ENCODE data around the gene HMG20B. TPM values are rescaled to one million over a fixed set of nuclear protein-coding genes. Genes with fewer than 3 reads are reported as not detected.

Gene HMG20B
- total RNA-seq, 2 donors from 2014 or later, result 51.8 to 52.5 TPM

DNA sequence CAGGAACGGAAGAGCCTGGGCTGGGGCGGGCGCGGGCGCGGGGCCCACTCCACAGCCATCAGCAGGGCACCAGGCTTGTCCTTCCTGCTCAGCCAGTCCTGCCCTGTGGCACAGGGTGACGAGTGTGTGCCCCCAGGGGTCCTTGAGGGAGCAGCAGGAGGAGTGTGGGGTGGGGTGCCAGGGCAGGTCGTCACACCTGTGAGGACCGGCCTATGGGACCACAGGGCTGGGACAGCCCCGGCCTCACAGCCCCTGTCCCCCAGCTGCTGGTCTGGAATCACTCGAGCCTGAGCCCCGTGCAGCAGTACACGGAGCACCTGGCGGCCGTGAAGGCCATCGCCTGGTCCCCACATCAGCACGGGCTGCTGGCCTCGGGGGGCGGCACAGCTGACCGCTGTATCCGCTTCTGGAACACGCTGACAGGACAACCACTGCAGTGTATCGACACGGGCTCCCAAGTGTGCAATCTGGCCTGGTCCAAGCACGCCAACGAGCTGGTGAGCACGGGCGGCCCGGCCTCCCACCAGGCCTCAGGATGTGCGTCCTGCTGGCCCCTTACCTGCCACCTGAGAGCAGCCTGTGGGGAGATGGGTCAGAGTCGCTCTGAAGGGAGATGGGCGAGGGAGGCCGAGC is 40.5 kb upstream of the HMG20B start:
- no peak for DNase-seq (ENCODE audit: low spot score)
- Histone ChIP-seq H3K36me3 (peaks cover 64% of the 10 kb centered on the region), H3K4me3 (no peak overlapping the region), H3K9me3 (no peaks in the 10 kb centered on the region), H3K27ac (no peak overlapping the region), H3K27me3 (no peaks in the 10 kb centered on the region), H3K4me1 (peaks cover 0 to 6% of the 10 kb centered on the region in 2 donors)
- TF ChIP-seq, protein P1, sequence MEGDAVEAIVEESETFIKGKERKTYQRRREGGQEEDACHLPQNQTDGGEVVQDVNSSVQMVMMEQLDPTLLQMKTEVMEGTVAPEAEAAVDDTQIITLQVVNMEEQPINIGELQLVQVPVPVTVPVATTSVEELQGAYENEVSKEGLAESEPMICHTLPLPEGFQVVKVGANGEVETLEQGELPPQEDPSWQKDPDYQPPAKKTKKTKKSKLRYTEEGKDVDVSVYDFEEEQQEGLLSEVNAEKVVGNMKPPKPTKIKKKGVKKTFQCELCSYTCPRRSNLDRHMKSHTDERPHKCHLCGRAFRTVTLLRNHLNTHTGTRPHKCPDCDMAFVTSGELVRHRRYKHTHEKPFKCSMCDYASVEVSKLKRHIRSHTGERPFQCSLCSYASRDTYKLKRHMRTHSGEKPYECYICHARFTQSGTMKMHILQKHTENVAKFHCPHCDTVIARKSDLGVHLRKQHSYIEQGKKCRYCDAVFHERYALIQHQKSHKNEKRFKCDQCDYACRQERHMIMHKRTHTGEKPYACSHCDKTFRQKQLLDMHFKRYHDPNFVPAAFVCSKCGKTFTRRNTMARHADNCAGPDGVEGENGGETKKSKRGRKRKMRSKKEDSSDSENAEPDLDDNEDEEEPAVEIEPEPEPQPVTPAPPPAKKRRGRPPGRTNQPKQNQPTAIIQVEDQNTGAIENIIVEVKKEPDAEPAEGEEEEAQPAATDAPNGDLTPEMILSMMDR (IDR thresholded peaks at IDR 0.05), result no peak

DNA sequence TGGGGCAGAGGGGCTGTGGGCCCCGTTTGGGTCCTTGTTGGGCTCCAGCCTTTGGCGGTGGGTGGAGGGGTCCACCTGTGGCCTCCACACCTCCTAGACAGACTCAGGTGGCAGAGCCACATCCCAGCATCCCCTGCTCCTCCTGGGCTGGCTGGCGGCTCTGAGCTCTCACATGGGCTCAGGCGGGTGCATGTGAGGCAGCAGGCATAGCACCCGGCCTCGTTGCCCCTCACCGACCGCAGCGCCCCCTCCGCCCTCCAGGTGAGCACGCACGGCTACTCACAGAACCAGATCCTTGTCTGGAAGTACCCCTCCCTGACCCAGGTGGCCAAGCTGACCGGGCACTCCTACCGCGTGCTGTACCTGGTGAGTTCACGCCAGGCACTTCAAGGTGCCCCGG is 39.7 kb upstream of the HMG20B start:
- Histone ChIP-seq H3K27ac (no peak overlapping the region), H3K9me3 (no peaks in the 10 kb centered on the region), H3K36me3 (peaks cover 56% of the 10 kb centered on the region), H3K27me3 (no peaks in the 10 kb centered on the region), H3K4me1 (peaks cover 0 to 6% of the 10 kb centered on the region in 2 donors), H3K4me3 (no peak overlapping the region)
- no peak for DNase-seq (ENCODE audit: low spot score)
- TF ChIP-seq, protein P1 (IDR thresholded peaks at IDR 0.05), result no peak

DNA sequence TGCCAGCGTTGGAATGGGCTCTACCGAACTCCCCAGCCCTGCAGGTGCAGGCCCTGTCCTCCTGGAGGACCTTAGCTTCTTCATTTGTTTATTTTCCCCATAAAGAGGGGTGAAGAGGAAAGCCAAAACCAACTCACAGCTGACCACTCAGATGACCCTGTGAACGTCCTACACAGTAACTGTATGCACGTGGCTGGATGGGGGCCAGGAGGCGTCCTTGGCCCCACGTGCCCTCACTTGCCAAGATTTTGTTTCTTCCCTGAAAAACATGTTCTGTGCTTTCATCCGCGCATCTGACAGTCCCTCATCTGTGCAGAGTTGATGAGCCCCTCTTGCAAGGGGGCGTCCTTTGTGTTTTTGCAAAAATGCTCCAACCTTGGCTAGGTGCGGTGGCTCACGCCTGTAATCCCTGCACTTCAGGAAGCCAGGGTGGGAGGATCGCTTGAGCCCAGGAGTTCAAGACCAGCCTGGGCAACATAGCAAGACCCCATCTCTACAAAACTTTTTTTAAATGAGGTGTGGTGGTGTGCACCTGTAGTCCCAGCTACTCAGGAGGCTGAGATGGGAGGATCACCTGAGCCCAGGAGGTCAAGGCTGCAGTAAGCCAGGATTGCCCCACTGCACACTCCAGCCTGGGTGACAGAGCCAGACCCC is 39.1 kb upstream of the HMG20B start:
- Histone ChIP-seq H3K36me3 (peaks cover 52% of the 10 kb centered on the region), H3K9me3 (no peaks in the 10 kb centered on the region), H3K4me1 (peaks cover 0 to 6% of the 10 kb centered on the region in 2 donors), H3K4me3 (no peak overlapping the region), H3K27ac (no peak overlapping the region), H3K27me3 (no peaks in the 10 kb centered on the region)
- DNase-seq (ENCODE audit: low spot score), result no peak
- TF ChIP-seq, protein P1 (IDR thresholded peaks at IDR 0.05), result no peak

DNA sequence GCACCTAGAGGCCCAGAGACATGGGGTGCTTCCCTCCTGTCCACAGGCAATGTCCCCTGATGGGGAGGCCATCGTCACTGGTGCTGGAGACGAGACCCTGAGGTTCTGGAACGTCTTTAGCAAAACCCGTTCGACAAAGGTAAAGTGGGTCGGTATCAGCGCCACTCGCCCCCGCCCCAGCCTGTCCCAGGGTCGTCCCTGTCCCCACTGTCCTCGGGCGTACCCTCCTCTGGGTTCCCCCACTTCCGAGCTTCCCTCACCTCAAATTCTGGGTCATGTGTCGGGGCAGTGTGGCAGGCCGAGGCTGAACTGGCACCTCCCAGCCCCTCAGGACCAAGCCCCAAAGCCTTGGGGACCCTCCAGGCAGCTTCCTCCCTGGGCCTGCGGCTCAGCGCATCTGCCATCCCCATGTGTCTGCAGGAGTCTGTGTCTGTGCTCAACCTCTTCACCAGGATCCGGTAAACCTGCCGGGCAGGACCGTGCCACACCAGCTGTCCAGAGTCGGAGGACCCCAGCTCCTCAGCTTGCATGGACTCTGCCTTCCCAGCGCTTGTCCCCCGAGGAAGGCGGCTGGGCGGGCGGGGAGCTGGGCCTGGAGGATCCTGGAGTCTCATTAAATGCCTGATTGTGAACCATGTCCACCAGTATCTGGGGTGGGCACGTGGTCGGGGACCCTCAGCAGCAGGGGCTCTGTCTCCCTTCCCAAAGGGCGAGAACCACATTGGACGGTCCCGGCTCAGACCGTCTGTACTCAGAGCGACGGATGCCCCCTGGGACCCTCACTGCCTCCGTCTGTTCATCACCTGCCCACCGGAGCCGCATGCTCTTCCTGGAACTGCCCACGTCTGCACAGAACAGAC is 38.1 kb upstream of the HMG20B start:
- Histone ChIP-seq H3K27me3 (no peaks in the 10 kb centered on the region), H3K4me1 (peaks cover 0 to 6% of the 10 kb centered on the region in 2 donors), H3K36me3 (peaks cover 52% of the 10 kb centered on the region), H3K9me3 (no peaks in the 10 kb centered on the region), H3K27ac (no peak overlapping the region), H3K4me3 (no peak overlapping the region)
- no peak for DNase-seq (ENCODE audit: low spot score)
- TF ChIP-seq, protein P1 (IDR thresholded peaks at IDR 0.05), result no peak

DNA sequence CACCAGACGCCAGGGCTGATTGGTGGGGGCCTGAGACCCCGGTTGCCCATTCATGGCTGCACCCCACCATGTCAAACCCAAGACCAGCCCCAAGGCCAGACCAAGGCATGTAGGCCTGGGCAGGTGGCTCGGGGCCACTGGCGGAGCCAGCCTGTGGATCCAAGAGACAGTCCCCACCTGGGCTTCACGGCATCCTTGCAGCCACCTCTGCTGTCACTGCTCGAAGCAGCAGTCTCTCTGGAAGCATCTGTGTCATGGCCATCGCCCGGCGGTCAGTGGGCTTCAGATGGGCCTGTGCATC is 37.6 kb upstream of the HMG20B start:
- Histone ChIP-seq H3K9me3 (no peaks in the 10 kb centered on the region), H3K4me1 (peaks cover 0 to 6% of the 10 kb centered on the region in 2 donors), H3K27ac (no peak overlapping the region), H3K27me3 (no peaks in the 10 kb centered on the region), H3K4me3 (no peak overlapping the region), H3K36me3 (peaks cover 52% of the 10 kb centered on the region)
- TF ChIP-seq, protein P1 (IDR thresholded peaks at IDR 0.05), result no peak
- DNase-seq (ENCODE audit: low spot score), result no peak

Data from right atrium auricular region (tissue), 2 donors.